OCI-LY7 (cell line): ENCODE data around the gene CCDC170. TPM values are rescaled to one million over a fixed set of nuclear protein-coding genes. Genes with fewer than 3 reads are reported as not detected.
A peak's percentile ranks its signal among the peaks of the same experiment; 100 is the strongest.
"Not testable (repeated sequence)": the region's sequence is repeated elsewhere in the genome, so short reads cannot be mapped to it uniquely, and the experiment has no call there.

Source experiments
- BruUV-seq: library from RNA; stranded (reverse); fragments of 400-500 nt; replicated peaks from 2 replicates; lab custom pipeline; 2021; lab: Mats Ljungman, UMichigan
- CTCF ChIA-PET: fragments of 300-600 bp; sonication (Branson Sonifier 250); formaldehyde crosslinking; loops from one replicate; lab custom pipeline; 2022; ENCODE audit warnings: antibody characterized with exemption; ENCODE audit not compliant: unreplicated experiment; lab: Charles Lee
- POLR2A ChIA-PET: fragments of 300-600 bp; sonication (Branson Sonifier 250); formaldehyde crosslinking; loops from one replicate; lab custom pipeline; 2022; ENCODE audit warnings: antibody characterized with exemption; lab: Charles Lee
- DNase-seq: peaks from one replicate; pipeline ENCODE4 v3.0.0-alpha.2; 2015; ENCODE audit warnings: low spot score
- H2AFZ ChIP-seq: fragments of 200-600 bp; sonication (generic), shearing (Covaris generic); 2 replicates; pipeline ENCODE4 v1.6.1; 2014; ENCODE audit warnings: mild to moderate bottlenecking, antibody characterized with exemption, low read length, moderate library complexity
- H3K27ac ChIP-seq: fragments of 200-600 bp; sonication (generic); 2 replicates; pipeline ENCODE4 v1.5.1; 2014; ENCODE audit warnings: mixed run types, low read depth, mild to moderate bottlenecking, moderate library complexity, low read length, inconsistent platforms; ENCODE audit not compliant: poor library complexity, severe bottlenecking
- H3K36me3 ChIP-seq: fragments of 200-600 bp; sonication (generic); 2 replicates; pipeline ENCODE4 v1.6.1; 2014; ENCODE audit warnings: mild to moderate bottlenecking, antibody characterized with exemption, low read length, moderate library complexity, mixed read lengths; ENCODE audit not compliant: insufficient read depth
- H3K4me1 ChIP-seq: fragments of 200-600 bp; sonication (generic); 2 replicates; pipeline ENCODE4 v1.5.1; 2014; ENCODE audit warnings: mild to moderate bottlenecking, low read length; ENCODE audit not compliant: insufficient read depth, poor library complexity, severe bottlenecking
- H3K4me2 ChIP-seq: fragments of 200-600 bp; sonication (generic); 2 replicates; pipeline ENCODE4 v1.6.1; 2014; ENCODE audit warnings: mild to moderate bottlenecking, low read length
- H3K4me3 ChIP-seq: fragments of 200-600 bp; sonication (generic); 2 replicates; pipeline ENCODE4 v1.5.1; 2014; ENCODE audit warnings: mild to moderate bottlenecking, low read depth, low read length; ENCODE audit not compliant: poor library complexity, severe bottlenecking
- H3K79me2 ChIP-seq: fragments of 200-600 bp; sonication (generic); 2 replicates; pipeline ENCODE4 v1.6.1; 2016; ENCODE audit warnings: low read depth, mild to moderate bottlenecking, low read length, moderate library complexity, mixed read lengths; ENCODE audit not compliant: insufficient read depth
- H3K9me2 ChIP-seq: fragments of 200-600 bp; sonication (generic); 2 replicates; pipeline ENCODE4 v1.6.1; 2016; ENCODE audit warnings: mild to moderate bottlenecking, low read length, mixed read lengths; ENCODE audit not compliant: insufficient read depth
- H3K9me3 ChIP-seq: fragments of 200-600 bp; sonication (generic); 2 replicates; pipeline ENCODE4 v1.6.1; 2014; ENCODE audit warnings: mild to moderate bottlenecking, mixed run types, low read length, mixed read lengths
- H4K20me1 ChIP-seq: fragments of 200-600 bp; sonication (generic); 2 replicates; pipeline ENCODE4 v1.6.1; 2014; ENCODE audit warnings: mild to moderate bottlenecking, antibody characterized with exemption, low read length, moderate library complexity, mixed read lengths; ENCODE audit not compliant: insufficient read depth
- EZH2phosphoT487 ChIP-seq: fragments of 200-600 bp; sonication (generic); IDR thresholded peaks from 2 replicates; pipeline ENCODE4 v1.6.1; 2018; ENCODE audit warnings: low read depth, borderline replicate concordance, mild to moderate bottlenecking, mixed run types, antibody characterized with exemption, low read length, moderate library complexity, mixed read lengths
- intact Hi-C: fragments of 100-400 bp; cut with micrococcal nuclease; formaldehyde crosslinking; loops from one replicate; pipeline ENCODE4 v1.10.0; 2022; ENCODE audit not compliant: unreplicated experiment
- total RNA-seq, 2 experiments: library from RNA; depleted of rRNA in 1 of 2; stranded (reverse); fragments of >200 nt in 1 of 2; shearing (Covaris generic) in 1 of 2; gene quantifications; 2 replicates each; pipeline ENCODE4 v1.2.3, GENCODE V29; 2014 to 2022
- TF ChIP-seq, protein P1 (sequence below): fragments of 200-600 bp; sonication (generic); conservative IDR thresholded peaks from 2 replicates; pipeline ENCODE4 v1.5.1; 2014; ENCODE audit warnings: mild to moderate bottlenecking, antibody characterized with exemption, low read length, moderate library complexity, mixed read lengths

CCDC170 gene
- total RNA-seq, 2 experiments from 2014 or later, result not detected

DNA sequence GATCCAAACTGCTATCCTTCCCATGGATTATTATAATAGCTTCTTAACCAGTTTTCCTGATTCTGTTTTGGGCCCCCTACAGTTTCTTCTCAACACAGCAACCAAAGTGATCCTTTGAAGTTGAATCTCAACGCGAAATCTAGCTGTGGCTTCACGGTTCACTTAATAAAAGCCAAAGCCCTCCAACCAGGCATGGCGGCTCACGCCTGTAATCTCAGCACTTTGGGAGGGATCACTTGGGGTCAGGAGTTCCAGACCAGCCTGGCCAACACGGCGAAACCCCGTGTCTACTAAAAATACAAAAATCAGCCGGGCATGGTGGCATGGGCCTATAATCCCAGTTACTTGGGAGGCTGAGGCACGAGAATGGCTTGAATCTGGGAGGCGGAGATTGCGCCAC, 45.2 kb upstream of the CCDC170 start:
- H3K36me3 ChIP-seq, result peaks cover 22% of the 10 kb centered on the region
- intact Hi-C loops, result no loop called here
- H2AFZ ChIP-seq, result no peak overlapping the region
- no TSS peak for BruUV-seq
- no peak overlapping the region for H3K4me3 ChIP-seq
- no peak for DNase-seq
- H3K9me3 ChIP-seq, result no peaks in the 10 kb centered on the region
- ChIA-PET CTCF (no interaction called here), POLR2A (interaction anchor here (0.6 to 1.0 kb wide), 2 partner anchors 59 to 84 kb away, joined by 4 to 6 read pairs; no protein-coding TSS in a partner anchor)
- H3K9me2 ChIP-seq, result no peaks in the 10 kb centered on the region
- H3K27ac ChIP-seq, result no peak overlapping the region
- no peaks in the 10 kb centered on the region for H4K20me1 ChIP-seq
- TF ChIP-seq, protein P1, sequence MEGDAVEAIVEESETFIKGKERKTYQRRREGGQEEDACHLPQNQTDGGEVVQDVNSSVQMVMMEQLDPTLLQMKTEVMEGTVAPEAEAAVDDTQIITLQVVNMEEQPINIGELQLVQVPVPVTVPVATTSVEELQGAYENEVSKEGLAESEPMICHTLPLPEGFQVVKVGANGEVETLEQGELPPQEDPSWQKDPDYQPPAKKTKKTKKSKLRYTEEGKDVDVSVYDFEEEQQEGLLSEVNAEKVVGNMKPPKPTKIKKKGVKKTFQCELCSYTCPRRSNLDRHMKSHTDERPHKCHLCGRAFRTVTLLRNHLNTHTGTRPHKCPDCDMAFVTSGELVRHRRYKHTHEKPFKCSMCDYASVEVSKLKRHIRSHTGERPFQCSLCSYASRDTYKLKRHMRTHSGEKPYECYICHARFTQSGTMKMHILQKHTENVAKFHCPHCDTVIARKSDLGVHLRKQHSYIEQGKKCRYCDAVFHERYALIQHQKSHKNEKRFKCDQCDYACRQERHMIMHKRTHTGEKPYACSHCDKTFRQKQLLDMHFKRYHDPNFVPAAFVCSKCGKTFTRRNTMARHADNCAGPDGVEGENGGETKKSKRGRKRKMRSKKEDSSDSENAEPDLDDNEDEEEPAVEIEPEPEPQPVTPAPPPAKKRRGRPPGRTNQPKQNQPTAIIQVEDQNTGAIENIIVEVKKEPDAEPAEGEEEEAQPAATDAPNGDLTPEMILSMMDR, result no peak
- no peak for TF ChIP-seq EZH2phosphoT487
- H3K4me2 ChIP-seq, result no peak overlapping the region
- peaks cover 35% of the 10 kb centered on the region for H3K79me2 ChIP-seq
- H3K4me1 ChIP-seq, result peaks cover 4% of the 10 kb centered on the region

DNA sequence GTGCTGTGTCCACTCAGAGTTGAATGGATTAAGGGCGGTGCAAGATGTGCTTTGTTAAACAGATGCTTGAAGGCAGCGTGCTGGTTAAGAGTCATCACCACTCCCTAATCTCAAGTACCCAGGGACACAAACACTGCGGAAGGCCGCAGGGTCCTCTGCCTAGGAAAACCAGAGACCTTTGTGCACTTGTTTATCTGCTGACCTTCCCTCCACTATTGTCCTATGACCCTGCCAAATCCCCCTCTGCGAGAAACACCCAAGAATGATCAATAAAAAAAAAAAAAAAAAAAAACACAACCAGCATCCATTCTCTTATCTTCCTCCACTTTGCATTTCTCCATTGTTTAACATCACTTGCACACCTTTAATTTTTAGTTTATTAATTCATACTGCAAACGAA, 42.9 kb upstream of the CCDC170 start:
- H3K9me3 ChIP-seq, DNase-seq, BruUV-seq, H3K36me3 ChIP-seq, CTCF ChIA-PET, H4K20me1 ChIP-seq, H3K9me2 ChIP-seq, H2AFZ ChIP-seq, H3K27ac ChIP-seq: not testable (repeated sequence)
- peaks cover 12% of the 10 kb centered on the region for H3K4me1 ChIP-seq
- H3K79me2 ChIP-seq, result peaks cover 38% of the 10 kb centered on the region
- H3K4me3 ChIP-seq, result peak overlapping the region; percentile 79
- peak overlapping the region; percentile 92 for H3K4me2 ChIP-seq
- intact Hi-C loops, result loop anchor here (5.0 to 10.0 kb wide), 2 partner anchors 1234 to 1531 kb away; partner anchors contain the start of gene FBXO5
- POLR2A ChIA-PET, result interaction anchor here (0.8 to 2.0 kb wide), 8 partner anchors 8 to 749 kb away, joined by 3 to 15 read pairs (median 6); no protein-coding TSS in a partner anchor

DNA sequence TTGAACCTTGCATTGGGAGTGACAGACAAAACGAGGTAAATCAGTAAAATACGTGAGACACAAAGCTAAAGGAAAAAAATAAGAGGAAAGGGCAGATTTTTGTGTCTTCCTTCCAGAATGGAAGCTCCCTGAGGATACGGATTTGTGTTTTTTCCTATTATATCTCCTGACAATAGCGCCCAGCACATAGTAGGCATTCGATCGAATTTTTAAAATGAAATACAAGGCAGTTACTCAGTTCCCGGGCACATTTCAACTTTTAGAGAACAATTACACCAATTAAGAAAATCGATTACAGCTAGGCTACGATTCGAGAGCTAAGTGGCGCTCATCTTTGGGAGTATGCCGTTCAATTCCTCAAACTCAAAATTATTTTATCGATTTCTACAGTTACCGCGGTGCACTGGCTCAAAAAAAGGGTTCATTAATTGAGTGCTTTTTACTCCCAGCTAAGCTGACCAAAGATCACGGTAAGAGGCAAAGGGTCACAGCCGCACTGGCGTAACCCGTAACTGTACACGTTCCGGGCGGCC, 42.3 kb upstream of the CCDC170 start:
- Histone ChIP-seq H3K36me3 (peaks cover 3% of the 10 kb centered on the region), H3K9me2 (no peaks in the 10 kb centered on the region), H3K4me1 (peaks cover 17% of the 10 kb centered on the region), H4K20me1 (no peaks in the 10 kb centered on the region), H3K79me2 (peaks cover 38% of the 10 kb centered on the region), H3K4me2 (peak overlapping the region; percentile 92), H3K9me3 (no peaks in the 10 kb centered on the region), H3K4me3 (peak overlapping the region; percentile 79), H2AFZ (peak overlapping the region; percentile 70; the same call in 1 of the 2 replicates), H3K27ac (peak overlapping the region; percentile 44)
- DNase-seq, result no peak
- TF ChIP-seq EZH2phosphoT487, result no peak
- TF ChIP-seq, protein P1, result no peak
- intact Hi-C loops, result loop anchor here (5.0 to 10.0 kb wide), 2 partner anchors 1233 to 1531 kb away; partner anchors contain the start of gene FBXO5
- BruUV-seq, result TSS peak; percentile 96
- CTCF ChIA-PET, result no interaction called here
- POLR2A ChIA-PET, result interaction anchor here (0.6 to 2.0 kb wide), 13 partner anchors 8 to 749 kb away, joined by 3 to 15 read pairs (median 4); no protein-coding TSS in a partner anchor
